ENCODE data around the gene EDIL3.

- TF ChIP-seq ATF3 (IDR thresholded peaks at IDR 0.05; ENCODE audit: insufficient read depth, low read depth, low read length) (no peak), POLR2AphosphoS5 (IDR thresholded peaks at IDR 0.05; ENCODE audit: low read depth, low read length) (no peak), CTCF (IDR thresholded peaks at IDR 0.05; ENCODE audit: control extremely low read depth in 1 of 3, insufficient read depth in 1 of 3, low read depth in 1 of 3, low read length in 3 of 3) (no peak), MAFK (IDR thresholded peaks at IDR 0.05; ENCODE audit: low read depth, low read length) (no peak), SIN3A (conservative IDR thresholded peaks at IDR 0.05 in 1 of 2, IDR thresholded peaks at IDR 0.05 in 1 of 2; ENCODE audit: low read depth in 1 of 2, low read length in 2 of 2) (no peak), BACH1 (IDR thresholded peaks at IDR 0.05; ENCODE audit: low read length) (no peak), GTF2F1 (IDR thresholded peaks at IDR 0.05; ENCODE audit: borderline replicate concordance, low read depth, low read length) (no peak), FOSL1 (IDR thresholded peaks at IDR 0.05; ENCODE audit: insufficient read depth, low read depth, low read length) (no peak), MAX (IDR thresholded peaks at IDR 0.05) (no peak), POLR2A (IDR thresholded peaks at IDR 0.05; ENCODE audit: control extremely low read depth in 1 of 2, low read depth in 2 of 2, low read length in 2 of 2) (no peak), SP2 (IDR thresholded peaks at IDR 0.05; ENCODE audit: low read length) (no peak)
These were observed 166.1 kb downstream of the EDIL3 start for GRCh38 chr5:84218546-84218945.

Data from H1 (cell line).